ENCODE data around the gene KIF6.

Gene KIF6

DNA sequence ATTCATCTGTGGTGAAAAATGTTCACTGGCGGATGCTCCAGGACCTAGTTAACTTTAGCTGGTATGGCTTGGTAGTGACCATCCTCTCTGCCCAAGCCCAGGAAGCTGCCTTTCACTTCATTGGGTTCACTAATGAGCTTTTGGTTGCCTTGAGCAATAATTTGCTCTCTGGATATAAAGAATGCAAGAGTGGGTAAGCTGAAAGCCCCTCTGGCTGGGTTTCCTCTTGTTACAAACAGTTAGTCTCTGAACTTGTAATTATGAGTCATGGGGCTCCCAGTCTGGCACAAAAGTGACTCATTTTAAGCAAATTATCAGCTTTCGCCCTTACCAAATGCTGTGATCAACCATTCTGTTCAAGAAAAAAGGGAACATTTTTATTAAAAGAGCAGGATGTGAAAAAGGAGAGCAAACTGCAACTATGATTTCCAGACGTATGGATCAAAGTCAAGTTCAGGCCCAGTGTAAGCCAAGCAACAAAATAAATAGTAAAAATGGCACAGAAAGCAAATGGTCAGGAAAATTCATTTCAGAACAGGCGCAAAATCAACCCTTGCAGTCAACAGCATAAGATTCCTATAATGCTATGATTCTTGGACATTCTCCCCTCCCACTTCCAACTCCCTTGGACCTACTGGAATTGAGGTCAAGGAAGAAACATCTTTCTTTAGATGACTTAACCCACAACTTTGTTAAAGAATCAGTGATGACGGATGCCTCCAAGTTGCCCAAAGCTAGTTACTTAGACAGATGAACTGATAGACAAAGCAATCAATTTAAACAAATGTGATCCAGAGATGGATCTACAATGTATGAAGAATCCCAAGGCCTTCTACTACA, 272.7 kb downstream of the KIF6 start:
- no peak for FAIRE-seq
- no peak for DNase-seq (ENCODE audit: insufficient read length, low spot score)
- no peak for TF ChIP-seq POLR2A (IDR thresholded peaks at IDR 0.05; ENCODE audit: low read depth, low read length)

DNA sequence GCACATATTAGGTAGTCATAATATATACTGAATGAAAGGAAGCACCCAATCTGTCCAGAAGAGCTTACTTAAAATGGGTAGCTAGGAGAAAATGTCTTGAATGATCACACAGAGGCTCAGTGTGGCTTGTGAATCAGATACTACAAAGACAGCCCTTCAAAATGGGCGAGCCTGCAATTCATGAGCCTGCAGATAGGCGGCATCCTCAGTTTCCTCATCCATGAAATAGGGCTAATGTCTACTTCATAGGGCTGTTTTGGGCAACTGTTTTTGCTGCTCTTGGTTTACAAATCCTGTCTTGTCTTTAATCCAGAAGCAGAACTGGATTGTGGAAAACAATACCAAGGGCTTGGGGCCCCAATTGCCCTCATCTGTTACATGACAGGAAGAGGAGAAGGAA, 273.4 kb downstream of the KIF6 start:
- no peak for TF ChIP-seq POLR2A (IDR thresholded peaks at IDR 0.05; ENCODE audit: low read depth, low read length)
- no peak for FAIRE-seq
- no peak for DNase-seq (ENCODE audit: insufficient read length, low spot score)

DNA sequence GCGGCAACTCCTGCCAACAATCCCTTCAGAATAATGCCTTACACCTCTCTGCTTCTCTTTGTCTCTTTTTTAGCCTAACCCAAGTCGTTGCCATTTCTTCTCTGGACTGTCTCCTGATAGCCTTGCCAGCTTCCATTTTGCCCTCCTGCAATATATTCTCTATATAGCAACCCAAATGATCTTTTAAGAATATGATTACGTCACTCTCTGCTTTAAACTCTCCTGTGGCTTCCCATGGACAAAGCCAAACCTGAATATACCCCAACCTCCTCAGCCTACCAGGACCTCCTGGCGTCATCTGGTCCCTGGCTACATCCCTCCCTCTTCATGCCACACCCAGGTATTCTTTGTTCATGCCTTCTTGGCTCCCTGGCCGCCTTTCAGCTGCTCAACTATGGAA, 276.2 kb downstream of the KIF6 start:
- no peak for DNase-seq (ENCODE audit: insufficient read length, low spot score)
- FAIRE-seq, result no peak
- no peak for TF ChIP-seq POLR2A (IDR thresholded peaks at IDR 0.05; ENCODE audit: low read depth, low read length)

GRCh38 chr6:39446909-39447308, 278.3 kb downstream of the KIF6 start:
- no peak for FAIRE-seq

GRCh38 chr6:39445667-39446066, 279.5 kb downstream of the KIF6 start:
- no peak for DNase-seq (ENCODE audit: insufficient read length, low spot score)
- no peak for TF ChIP-seq POLR2A (IDR thresholded peaks at IDR 0.05; ENCODE audit: low read depth, low read length)
- no peak for FAIRE-seq

More at GRCh38 chr6:39446909-39447308, 278.3 kb downstream of the KIF6 start:
- TF ChIP-seq POLR2A (IDR thresholded peaks at IDR 0.05; ENCODE audit: low read depth, low read length), result no peak
- no peak for DNase-seq (ENCODE audit: insufficient read length, low spot score)

GRCh38 chr6:39444479-39445019, 280.7 kb downstream of the KIF6 start:
- no peak for FAIRE-seq
- no peak for DNase-seq (ENCODE audit: insufficient read length, low spot score)
- TF ChIP-seq POLR2A (IDR thresholded peaks at IDR 0.05; ENCODE audit: low read depth, low read length), result no peak

GRCh38 chr6:39441986-39442385, 283.2 kb downstream of the KIF6 start:
- FAIRE-seq, result no peak
- no peak for DNase-seq (ENCODE audit: insufficient read length, low spot score)
- no peak for TF ChIP-seq POLR2A (IDR thresholded peaks at IDR 0.05; ENCODE audit: low read depth, low read length)

DNA sequence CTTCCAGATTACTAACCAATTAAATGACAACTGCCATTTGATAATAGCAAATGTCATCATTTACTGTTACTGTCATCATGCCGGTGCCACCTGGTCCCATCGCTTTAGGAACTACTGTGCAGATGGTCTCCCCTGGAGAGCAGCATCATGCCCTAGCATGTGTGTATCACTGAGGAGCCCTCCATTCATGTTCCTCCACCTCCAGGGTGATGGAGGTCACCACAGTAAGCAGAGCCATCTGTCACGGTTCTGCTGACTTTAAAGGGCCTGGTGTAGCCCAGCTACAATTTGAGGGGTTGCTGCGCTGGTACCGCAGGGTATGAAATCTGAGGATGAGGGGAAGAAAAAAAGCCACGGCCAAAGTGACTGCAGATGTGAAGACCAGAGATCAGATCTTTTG, 283.9 kb downstream of the KIF6 start:
- FAIRE-seq, result no peak
- no peak for DNase-seq (ENCODE audit: insufficient read length, low spot score)
- TF ChIP-seq POLR2A (IDR thresholded peaks at IDR 0.05; ENCODE audit: low read depth, low read length), result no peak

DNA sequence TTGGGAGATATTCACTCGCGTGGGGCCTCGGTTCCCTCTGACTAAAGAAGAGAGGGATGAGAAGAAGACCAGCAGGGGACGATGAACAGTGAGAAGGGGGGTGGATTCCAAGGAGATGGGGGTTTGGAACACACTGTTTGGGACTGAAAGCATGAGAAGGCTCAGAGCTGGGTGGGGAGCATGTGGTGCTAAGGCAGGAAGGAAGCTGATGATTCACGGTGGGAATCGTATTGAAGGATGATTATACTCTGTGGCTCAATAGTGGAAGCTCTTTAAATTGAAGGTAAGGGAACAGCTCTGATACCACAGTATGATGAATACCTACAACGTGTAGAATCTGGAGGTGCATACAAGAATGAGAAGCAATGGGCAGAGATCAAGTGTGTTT, 285.2 kb downstream of the KIF6 start:
- TF ChIP-seq POLR2A (IDR thresholded peaks at IDR 0.05; ENCODE audit: low read depth, low read length), result no peak
- DNase-seq (ENCODE audit: insufficient read length, low spot score) (no peak), FAIRE-seq (peak; percentile 62)

DNA sequence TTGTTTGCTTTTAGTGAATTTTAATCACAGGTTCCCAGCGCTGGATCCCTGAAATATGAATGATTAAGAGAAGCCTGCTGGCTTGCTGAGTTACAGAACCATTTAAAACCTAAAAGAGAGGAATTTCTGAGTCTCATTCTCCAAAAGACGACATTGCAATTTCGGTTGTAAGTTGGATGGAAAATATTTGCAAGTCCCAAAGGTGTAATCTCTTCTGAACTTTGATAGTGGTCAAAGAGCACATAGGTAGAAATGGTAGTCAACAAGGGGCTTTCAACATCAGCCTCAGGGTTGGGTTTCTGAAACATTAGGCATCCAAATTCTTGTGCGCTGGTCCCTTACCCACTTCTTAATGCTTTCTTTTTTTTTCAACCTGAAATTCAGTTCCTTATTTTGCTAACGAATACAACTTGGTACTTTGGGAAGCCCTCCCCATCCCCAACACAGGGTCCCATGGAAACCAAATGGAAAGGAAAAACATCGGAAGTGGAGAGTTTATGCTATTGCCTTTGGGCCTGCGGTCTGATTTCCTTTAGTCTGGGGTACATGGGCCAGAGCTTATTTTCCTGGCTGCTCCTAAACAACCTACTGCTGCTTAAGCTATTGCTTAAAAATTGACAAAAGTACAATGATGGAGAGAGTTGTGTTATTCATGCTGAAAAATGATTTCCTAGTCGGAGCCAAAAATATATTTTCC, 285.7 kb downstream of the KIF6 start:
- no peak for FAIRE-seq
- DNase-seq (ENCODE audit: insufficient read length, low spot score), result no peak
- TF ChIP-seq POLR2A (IDR thresholded peaks at IDR 0.05; ENCODE audit: low read depth, low read length), result no peak

GRCh38 chr6:39433630-39434029, 291.6 kb downstream of the KIF6 start:
- DNase-seq (ENCODE audit: insufficient read length, low spot score), result no peak
- no peak for TF ChIP-seq POLR2A (IDR thresholded peaks at IDR 0.05; ENCODE audit: low read depth, low read length)

GRCh38 chr6:39432330-39433025, 292.7 kb downstream of the KIF6 start:
- no peak for TF ChIP-seq POLR2A (IDR thresholded peaks at IDR 0.05; ENCODE audit: low read depth, low read length)
- DNase-seq (ENCODE audit: insufficient read length, low spot score), result no peak
- no peak for FAIRE-seq

More at GRCh38 chr6:39433630-39434029, 291.6 kb downstream of the KIF6 start:
- no peak for FAIRE-seq

- FAIRE-seq (no peak), DNase-seq (ENCODE audit: insufficient read length, low spot score) (peak; percentile 34)
- TF ChIP-seq POLR2A (IDR thresholded peaks at IDR 0.05; ENCODE audit: low read depth, low read length), result no peak
These were observed 294.2 kb downstream of the KIF6 start for GRCh38 chr6:39430871-39431523.

GRCh38 chr6:39430446-39430845, 294.8 kb downstream of the KIF6 start:
- FAIRE-seq (no peak), DNase-seq (ENCODE audit: insufficient read length, low spot score) (no peak)
- no peak for TF ChIP-seq POLR2A (IDR thresholded peaks at IDR 0.05; ENCODE audit: low read depth, low read length)

Measured in H54 (cell line).